ENCODE measurements around the gene PTPRN2. TPM values are rescaled to one million over a fixed set of nuclear protein-coding genes. Genes with fewer than 3 reads are reported as not detected.

Gene PTPRN2
- polyA plus RNA-seq, 3 donors from 2014 or later, result 1.9 to 3.7 (median 2.2) TPM

DNA sequence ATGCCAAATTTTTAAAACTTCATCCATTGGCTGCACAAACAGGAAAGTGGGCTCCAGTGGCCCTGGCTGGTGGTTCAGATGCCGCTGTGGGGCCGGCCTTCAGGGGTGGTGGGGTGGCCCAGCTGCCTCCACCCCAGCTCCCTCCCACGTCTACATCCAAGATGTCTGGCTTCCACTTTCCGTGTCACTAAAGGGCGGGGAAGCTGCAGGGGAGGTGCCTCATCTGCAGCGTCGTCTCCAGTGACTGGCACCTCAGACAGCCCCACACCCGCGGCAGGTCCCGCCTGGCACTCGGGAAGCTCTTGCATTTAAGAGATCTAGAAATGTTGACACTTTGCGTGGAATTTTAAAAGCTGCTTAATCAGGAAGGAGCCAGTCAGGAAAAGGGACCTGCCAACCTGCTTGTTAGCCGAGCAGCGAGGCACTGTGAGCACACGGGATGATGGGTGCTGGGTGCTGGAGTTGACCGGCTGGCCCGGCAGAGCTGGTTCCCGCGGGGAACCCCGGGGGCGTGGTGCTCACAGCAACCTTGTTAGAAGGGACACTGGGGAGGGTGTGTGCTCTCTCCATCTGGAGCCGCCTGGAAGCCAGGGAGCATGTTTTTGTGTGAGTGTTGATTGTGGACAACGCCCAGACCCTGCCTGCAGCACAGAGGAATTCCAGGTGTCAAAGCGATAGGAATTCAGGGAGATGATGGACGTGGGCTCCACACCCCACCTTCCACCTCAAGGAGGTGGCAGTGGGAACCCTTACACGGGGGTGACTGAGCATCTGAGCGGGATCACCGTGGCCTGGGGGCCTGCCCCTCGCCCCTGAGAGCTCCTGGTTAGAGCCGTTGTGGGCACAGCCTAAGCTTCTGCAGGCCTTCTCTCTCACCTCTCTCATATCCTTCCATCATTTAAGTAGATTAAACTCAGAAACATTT lies 320.5 kb downstream of the PTPRN2 start:
- Mint-ChIP-seq H3K4me1 (no peaks in the 10 kb centered on the region), H3K4me3 (no peak overlapping the region), H3K9me3 (peaks cover 0 to 3% (median 0%) of the 10 kb centered on the region in 6 donors), H3K36me3 (no peaks in the 10 kb centered on the region), H3K27me3 (ENCODE audit: low read depth in 3 of 3) (peaks cover 0 to 2% (median 0%) of the 10 kb centered on the region in 3 donors), H3K27ac (no peak overlapping the region)
- no peak for DNase-seq

DNA sequence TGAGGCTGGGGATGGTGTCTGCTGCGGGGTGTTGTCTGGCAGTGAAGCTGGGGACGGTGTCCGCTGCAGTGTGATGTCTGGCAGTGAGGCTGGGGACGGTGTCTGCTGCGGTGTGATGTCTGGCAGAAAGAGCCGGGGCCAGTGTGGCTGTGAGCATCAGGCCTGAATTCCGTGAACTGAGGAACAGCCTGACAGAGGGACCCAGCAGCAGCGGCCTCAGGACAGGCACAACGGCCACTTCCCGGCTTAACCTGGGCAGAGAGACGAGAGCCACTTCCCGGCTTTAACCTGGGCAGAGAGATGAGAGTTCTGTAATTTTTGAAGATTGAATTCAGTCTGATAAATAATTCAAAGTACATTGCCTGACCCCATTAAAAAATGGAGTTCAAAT lies 321.2 kb downstream of the PTPRN2 start:
- no peaks in the 10 kb centered on the region for H3K36me3 Mint-ChIP-seq
- peaks cover 0 to 3% (median 0%) of the 10 kb centered on the region in 6 donors for H3K9me3 Mint-ChIP-seq
- no peak overlapping the region for H3K4me3 Mint-ChIP-seq
- H3K27ac Mint-ChIP-seq, result no peak overlapping the region
- DNase-seq, result no peak
- no peaks in the 10 kb centered on the region for H3K4me1 Mint-ChIP-seq
- peaks cover 0 to 2% (median 0%) of the 10 kb centered on the region in 3 donors for H3K27me3 Mint-ChIP-seq (ENCODE audit: low read depth in 3 of 3)

DNA sequence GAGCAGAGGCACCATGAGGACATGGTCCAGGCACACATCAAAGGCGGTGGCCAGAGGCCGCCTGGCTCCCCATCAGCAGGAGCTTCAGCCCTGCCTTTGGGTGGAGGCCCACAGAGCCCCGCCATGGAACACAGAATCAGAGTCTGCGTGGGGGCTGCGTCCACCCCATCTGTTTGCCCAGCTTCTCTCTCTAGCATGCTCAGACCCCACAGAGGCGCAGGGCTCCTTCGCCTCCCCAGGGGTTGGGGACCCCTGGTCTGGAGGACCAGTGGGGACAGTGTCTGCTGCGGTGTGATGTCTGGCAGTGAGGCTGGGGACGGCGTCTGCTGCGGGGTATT lies 321.9 kb downstream of the PTPRN2 start:
- no peak for DNase-seq
- Mint-ChIP-seq H3K4me3 (no peak overlapping the region), H3K27me3 (ENCODE audit: low read depth in 3 of 3) (peaks cover 0 to 2% (median 0%) of the 10 kb centered on the region in 3 donors), H3K9me3 (peaks cover 0 to 1% (median 0%) of the 10 kb centered on the region in 6 donors), H3K4me1 (no peaks in the 10 kb centered on the region), H3K36me3 (no peaks in the 10 kb centered on the region), H3K27ac (no peak overlapping the region)

DNA sequence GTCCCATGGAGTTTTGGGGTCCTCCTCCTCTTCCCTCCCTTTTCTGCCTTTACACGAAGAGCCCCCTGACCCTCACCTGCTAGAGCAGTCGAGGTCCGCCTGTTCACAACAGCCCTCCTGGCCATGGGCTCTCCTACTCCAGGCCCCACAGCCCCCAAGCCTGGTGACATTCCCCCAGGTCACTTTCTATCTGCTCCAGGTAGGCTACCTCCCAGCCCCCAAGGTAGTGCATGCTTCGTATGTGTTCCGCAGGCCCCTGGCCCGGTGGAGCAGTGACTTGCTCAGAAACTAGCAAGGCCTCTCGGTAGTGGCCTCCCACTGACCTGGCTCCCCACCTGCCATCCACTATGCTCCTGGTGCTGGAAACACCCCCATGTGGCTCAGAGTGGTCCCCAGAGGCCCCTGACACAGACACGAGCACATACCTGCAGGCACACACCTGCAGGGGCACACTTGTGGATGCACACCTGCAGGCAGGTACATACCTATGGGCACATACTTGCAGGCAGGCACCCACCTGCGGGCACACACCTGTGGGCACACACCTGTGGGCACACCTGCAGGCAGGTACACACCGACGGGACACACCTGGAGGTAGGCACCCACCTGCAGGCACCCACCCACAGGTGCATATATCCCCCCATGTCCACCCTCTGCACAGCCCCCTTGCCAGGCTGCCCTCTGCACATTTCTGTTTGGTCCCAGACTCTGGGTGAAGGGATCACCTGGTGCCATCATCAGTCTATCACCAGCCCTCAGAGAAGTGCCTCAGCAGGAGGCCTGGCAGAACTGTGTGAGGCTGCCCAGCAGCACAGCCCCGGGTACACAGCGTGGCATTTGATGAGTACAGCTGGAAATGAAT lies 322.5 kb downstream of the PTPRN2 start:
- Mint-ChIP-seq H3K36me3 (no peaks in the 10 kb centered on the region), H3K27me3 (ENCODE audit: low read depth in 3 of 3) (peaks cover 0 to 2% (median 0%) of the 10 kb centered on the region in 3 donors), H3K27ac (no peak overlapping the region), H3K4me3 (no peak overlapping the region), H3K9me3 (peaks cover 0 to 1% (median 0%) of the 10 kb centered on the region in 6 donors), H3K4me1 (no peaks in the 10 kb centered on the region)
- no peak for DNase-seq

- no peaks in the 10 kb centered on the region for H3K27me3 Mint-ChIP-seq (ENCODE audit: low read depth in 3 of 3)
- H3K27ac Mint-ChIP-seq, result no peak overlapping the region
- H3K36me3 Mint-ChIP-seq, result no peaks in the 10 kb centered on the region
- no peaks in the 10 kb centered on the region for H3K9me3 Mint-ChIP-seq
- no peak for DNase-seq
- H3K4me1 Mint-ChIP-seq, result no peaks in the 10 kb centered on the region
- no peak overlapping the region for H3K4me3 Mint-ChIP-seq
Observed at GRCh38 chr7:158263964-158264748, 323.5 kb downstream of the PTPRN2 start.

GRCh38 chr7:158263110-158263963 lies 324.3 kb downstream of the PTPRN2 start:
- H3K4me1 Mint-ChIP-seq, result no peaks in the 10 kb centered on the region
- H3K36me3 Mint-ChIP-seq, result no peaks in the 10 kb centered on the region
- peaks cover 0 to 2% (median 0%) of the 10 kb centered on the region in 3 donors for H3K27me3 Mint-ChIP-seq (ENCODE audit: low read depth in 3 of 3)
- H3K9me3 Mint-ChIP-seq, result no peaks in the 10 kb centered on the region
- no peak overlapping the region for H3K4me3 Mint-ChIP-seq
- no peak for DNase-seq
- no peak overlapping the region for H3K27ac Mint-ChIP-seq

GRCh38 chr7:158262284-158263109 lies 325.1 kb downstream of the PTPRN2 start:
- Mint-ChIP-seq H3K27ac (no peak overlapping the region), H3K4me1 (no peaks in the 10 kb centered on the region), H3K4me3 (no peak overlapping the region), H3K27me3 (ENCODE audit: low read depth in 3 of 3) (peaks cover 0 to 3% (median 1%) of the 10 kb centered on the region in 3 donors), H3K36me3 (no peaks in the 10 kb centered on the region), H3K9me3 (peaks cover 0 to 2% (median 0%) of the 10 kb centered on the region in 6 donors)
- no peak for DNase-seq

DNA sequence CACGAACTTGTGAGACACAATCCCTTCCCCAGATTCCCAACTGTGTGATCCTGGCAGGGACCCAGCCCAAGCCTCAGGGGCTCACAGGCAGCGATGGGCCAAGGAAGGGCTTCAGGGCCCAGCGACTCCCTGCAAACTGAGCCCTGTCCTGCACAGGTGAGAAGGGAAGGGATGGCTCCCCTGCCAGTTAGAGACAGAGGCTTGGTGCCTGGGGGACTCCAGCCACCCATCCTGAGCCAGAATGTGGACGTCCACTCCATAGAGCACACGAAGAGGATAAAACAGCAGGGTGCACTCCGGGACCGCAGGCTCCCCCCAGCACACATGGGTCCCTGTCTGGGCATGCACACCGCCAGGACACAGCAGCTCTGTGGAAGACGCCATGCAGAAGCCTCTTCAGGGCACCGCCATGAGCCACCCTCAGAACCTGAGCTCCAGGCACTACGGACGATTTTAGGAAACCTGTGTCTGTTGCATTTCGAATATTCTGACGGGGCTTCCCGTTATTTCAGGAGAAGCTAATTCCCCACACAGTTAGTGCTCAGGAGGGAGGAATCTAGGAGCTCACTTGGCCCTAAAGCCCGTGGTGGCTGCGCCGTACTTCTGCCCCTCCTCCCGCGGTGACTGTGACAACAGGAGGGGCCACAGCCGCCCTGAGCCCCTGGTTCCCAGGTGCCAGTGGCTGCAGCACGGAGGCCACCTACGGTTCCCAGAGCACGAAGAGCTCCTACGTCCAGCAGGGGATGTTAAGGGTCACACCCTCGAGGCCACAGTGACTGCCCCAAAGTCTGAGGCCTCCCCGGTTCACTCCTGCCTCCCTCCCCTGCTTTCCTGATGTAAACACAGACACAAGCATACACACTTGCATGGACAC lies 326.0 kb downstream of the PTPRN2 start:
- no peaks in the 10 kb centered on the region for H3K36me3 Mint-ChIP-seq
- H3K27me3 Mint-ChIP-seq (ENCODE audit: low read depth in 3 of 3), result peaks cover 0 to 3% (median 1%) of the 10 kb centered on the region in 3 donors
- DNase-seq, result no peak
- H3K4me1 Mint-ChIP-seq, result no peaks in the 10 kb centered on the region
- H3K4me3 Mint-ChIP-seq, result no peak overlapping the region
- H3K27ac Mint-ChIP-seq, result no peak overlapping the region
- H3K9me3 Mint-ChIP-seq, result peaks cover 0 to 2% (median 0%) of the 10 kb centered on the region in 6 donors

GRCh38 chr7:158260567-158261361 lies 326.9 kb downstream of the PTPRN2 start:
- Mint-ChIP-seq H3K36me3 (no peaks in the 10 kb centered on the region), H3K4me1 (no peaks in the 10 kb centered on the region), H3K27me3 (ENCODE audit: low read depth in 3 of 3) (peaks cover 0 to 3% (median 1%) of the 10 kb centered on the region in 3 donors), H3K27ac (no peak overlapping the region), H3K4me3 (no peak overlapping the region), H3K9me3 (peaks cover 0 to 2% (median 0%) of the 10 kb centered on the region in 6 donors)
- no peak for DNase-seq

DNA sequence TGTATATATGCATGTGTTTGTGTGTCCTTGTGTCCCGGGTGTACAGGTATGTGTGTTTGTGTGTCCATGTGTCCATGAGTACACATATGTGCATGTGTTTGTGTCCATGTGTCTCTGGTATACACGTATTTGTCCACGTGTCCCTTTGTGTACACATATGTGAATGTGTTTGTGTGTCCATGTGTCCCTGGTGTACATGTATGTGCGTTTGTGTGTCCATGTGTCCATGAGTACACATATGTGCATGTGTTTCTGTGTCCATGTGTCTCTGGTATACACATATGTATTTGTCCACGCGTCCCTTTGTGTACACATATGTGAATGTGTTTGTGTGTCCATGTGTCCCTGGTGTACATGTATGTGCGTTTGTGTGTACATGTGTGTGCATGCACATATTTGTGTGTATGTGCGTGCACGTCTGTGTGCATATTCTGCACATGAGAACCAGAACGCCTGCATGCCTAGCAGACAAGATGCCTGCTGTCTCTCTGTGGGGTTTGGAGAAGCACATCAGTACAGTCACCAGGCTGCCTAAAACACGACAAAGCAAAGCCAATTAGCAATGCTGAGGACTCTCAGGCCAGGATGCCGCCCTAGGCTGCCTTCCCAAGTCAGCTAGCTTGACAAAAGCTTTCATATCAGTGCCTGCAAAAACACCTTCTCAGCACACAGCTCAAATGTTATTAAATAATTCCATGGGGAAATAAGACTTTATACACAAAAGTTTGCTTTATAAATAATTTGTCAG lies 327.8 kb downstream of the PTPRN2 start:
- DNase-seq, result no peak
- H3K27me3 Mint-ChIP-seq (ENCODE audit: low read depth in 3 of 3), result peaks cover 0 to 3% (median 1%) of the 10 kb centered on the region in 3 donors
- H3K27ac Mint-ChIP-seq, result no peak overlapping the region
- H3K9me3 Mint-ChIP-seq, result peaks cover 0 to 2% (median 0%) of the 10 kb centered on the region in 6 donors
- H3K4me3 Mint-ChIP-seq, result no peak overlapping the region
- H3K4me1 Mint-ChIP-seq, result no peaks in the 10 kb centered on the region
- H3K36me3 Mint-ChIP-seq, result no peaks in the 10 kb centered on the region
